GM21528 (cell line): ENCODE data around the gene KIF19.

ENCODE experiments used
- ATAC-seq: cut with Tn5 transposase; IDR thresholded peaks from one replicate; pipeline ENCODE4 v1.9.1; 2021; ENCODE audit warnings: mild to moderate bottlenecking, moderate library complexity; ENCODE audit not compliant: unreplicated experiment, low FRiP score

KIF19 gene

DNA sequence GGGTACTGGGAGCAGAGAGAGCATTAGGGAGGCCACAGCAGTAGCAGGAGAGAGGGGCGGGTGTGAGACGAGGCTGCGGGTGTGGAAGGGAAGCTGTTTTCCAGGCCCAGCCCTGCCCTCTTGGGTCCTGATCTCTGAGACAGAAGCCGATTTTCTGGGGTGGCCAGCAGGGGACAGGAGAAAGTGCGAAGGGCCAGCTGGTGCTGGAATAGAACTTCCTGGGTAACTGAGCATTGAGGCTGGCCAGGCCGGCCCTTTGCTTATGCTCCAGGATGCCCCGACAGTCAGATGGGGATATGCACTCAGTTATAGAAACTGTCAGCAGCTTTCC is 34.8 kb downstream of the KIF19 start:
- no peak for ATAC-seq

DNA sequence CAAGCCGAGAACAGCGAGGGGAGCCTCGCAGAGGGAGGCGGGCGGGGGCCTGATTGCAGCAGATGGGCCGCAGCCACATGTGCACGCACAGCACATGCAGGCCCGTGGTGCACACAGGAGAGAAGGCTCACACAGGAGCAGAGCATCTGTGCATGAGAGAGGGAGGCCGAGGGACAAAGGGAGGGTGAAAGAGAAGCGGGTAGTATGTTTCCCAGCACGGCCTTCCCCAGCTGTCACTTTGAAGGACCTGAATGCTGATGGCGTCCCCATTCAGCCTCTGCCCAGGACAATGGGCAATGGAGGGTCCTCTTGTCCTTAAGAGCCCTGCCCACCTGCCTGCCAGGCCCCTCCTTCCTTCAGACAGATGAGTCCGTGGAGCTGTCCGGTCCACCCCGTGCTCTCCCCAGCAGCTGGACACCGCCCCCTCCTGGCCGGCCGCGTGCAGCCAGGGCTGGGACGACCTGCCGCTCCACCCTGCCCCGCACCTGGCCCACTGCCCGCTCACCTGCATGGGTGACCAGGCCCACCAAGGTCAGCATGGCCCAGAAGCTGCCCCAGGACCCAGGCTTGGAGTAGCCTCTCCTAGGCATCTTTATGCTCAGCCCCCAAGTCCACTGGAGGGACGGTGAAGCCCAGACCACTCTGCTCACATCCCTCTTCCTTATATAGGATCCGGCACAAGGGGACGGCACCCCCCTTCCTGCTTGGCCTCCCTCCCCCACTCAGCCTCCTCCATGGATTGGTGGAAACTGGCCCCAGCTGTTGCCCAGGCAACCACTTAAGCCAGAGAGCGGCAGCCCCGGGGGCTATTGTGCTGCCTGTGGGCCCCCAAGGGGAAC is 35.4 kb downstream of the KIF19 start, which contains the start of gene BTBD17:
Gene BTBD17, minus strand, starts transcription at position 639 of the 839 bp plus-strand sequence. Its CDS starts 49 bp downstream, at position 590.
- ATAC-seq, result no peak

DNA sequence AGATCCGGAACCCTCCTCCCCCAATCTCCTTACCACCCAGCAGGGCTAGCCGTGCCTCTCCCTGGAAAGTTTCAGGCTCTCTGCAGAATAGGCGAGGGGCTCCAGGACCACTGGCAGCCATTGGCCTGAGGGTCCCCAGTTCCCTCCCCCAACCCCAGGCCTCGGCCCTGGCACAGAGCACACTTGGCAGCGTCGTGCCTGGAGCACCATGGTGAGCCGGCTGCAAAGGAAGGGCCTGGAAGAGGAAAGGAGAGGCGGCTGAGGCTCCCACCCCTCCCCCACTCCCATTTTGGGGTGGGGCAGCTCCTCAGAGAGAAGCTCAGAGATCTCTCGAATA is 36.0 kb downstream of the KIF19 start:
- ATAC-seq, result no peak

- ATAC-seq, result no peak
Observed at GRCh38 chr17:74362810-74363498, 36.9 kb downstream of the KIF19 start.

- no peak for ATAC-seq
Observed at GRCh38 chr17:74367206-74367605, 41.2 kb downstream of the KIF19 start, which contains the start of gene GPR142. TSS of gene GPR142 (plus strand) at chr17:74367506. CDS start at chr17:74369541, 2,035 bp downstream.

DNA sequence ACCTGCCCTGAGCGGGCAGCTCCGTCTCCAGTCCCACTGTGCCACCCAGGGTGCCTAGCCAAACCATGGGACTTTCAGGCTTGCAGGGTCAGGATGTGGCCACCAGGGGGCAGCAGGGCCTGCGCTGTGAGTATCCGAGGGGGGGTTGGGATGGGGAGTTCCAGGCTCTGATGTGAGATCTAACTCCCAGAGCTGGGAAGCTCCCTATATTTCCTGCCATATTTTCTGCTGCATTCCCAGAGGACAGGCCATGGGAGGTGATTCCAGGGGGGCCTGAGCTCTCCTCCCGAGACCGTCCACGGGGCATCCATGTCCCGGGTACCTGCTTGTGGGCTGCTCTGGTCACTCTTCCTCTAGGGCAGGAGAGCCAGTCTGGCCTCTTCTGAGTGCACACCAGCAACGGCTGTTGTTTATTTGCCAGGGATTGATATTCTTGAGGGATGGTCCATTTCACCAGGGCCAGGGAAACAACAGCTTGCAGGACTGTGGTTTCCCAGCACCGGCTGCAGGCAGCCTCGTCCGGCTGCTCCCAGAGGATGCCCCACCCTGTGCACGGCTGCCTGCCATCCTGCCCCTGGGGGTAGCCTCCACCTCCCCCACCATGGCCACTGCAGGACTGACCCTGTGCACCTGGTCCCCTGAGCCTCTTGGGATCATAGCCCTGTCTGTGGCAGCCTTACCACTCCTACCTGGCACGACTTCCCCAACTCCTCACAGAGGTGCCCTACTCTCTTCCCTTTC is 42.5 kb downstream of the KIF19 start:
- ATAC-seq, result no peak

GRCh38 chr17:74369221-74369620 is 43.2 kb downstream of the KIF19 start:
- ATAC-seq, result no peak

GRCh38 chr17:74369665-74370490 is 43.9 kb downstream of the KIF19 start:
- no peak for ATAC-seq

DNA sequence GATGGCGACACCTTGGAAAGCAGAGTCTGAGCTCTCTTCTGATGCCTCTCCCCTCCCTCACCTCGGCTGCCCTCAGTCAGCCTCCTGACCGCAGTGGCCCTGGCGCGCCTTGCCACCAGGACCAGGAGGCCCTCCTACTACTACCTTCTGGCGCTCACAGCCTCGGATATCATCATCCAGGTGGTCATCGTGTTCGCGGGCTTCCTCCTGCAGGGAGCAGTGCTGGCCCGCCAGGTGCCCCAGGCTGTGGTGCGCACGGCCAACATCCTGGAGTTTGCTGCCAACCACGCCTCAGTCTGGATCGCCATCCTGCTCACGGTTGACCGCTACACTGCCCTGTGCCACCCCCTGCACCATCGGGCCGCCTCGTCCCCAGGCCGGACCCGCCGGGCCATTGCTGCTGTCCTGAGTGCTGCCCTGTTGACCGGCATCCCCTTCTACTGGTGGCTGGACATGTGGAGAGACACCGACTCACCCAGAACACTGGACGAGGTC is 45.7 kb downstream of the KIF19 start:
- no peak for ATAC-seq

GRCh38 chr17:74372426-74372825 is 46.4 kb downstream of the KIF19 start:
- ATAC-seq, result no peak

DNA sequence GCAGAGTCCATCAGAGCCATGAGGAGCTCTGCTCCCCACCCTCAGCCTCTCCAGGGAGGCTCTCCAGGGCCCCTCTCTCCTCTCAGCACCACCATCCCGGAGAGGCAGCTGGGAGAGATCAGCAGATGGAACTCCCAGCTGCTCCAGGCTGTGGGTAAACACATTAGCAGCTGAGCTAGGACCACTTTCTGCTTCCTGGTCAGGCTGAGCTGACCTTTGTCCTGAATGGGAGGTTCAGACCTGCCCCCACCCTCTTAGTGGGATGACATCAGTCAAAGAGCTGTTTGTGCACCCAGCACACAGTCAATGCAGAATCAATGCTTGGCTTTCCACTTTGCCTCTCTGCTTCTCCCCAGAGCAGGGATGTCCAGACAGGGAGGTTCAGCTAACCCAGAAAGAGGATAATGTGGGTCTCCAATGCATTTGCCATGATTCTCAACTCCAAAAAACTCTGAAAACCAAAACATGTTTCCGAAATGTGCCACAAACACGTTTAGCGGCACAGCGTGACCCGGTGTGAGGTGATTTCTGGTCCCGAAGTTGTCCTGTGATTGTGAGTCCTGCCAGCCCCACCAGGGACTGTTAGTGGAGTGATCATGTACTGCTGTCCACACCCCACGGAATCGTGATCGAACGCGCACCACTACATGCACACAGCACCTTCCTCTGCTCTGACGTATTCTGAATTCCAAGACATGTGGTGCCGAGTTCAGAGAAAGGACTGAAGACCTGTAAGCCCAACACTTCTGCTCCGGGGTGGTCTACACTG is 48.0 kb downstream of the KIF19 start:
- ATAC-seq, result no peak

GRCh38 chr17:74374858-74375257 is 48.8 kb downstream of the KIF19 start:
- ATAC-seq, result no peak

DNA sequence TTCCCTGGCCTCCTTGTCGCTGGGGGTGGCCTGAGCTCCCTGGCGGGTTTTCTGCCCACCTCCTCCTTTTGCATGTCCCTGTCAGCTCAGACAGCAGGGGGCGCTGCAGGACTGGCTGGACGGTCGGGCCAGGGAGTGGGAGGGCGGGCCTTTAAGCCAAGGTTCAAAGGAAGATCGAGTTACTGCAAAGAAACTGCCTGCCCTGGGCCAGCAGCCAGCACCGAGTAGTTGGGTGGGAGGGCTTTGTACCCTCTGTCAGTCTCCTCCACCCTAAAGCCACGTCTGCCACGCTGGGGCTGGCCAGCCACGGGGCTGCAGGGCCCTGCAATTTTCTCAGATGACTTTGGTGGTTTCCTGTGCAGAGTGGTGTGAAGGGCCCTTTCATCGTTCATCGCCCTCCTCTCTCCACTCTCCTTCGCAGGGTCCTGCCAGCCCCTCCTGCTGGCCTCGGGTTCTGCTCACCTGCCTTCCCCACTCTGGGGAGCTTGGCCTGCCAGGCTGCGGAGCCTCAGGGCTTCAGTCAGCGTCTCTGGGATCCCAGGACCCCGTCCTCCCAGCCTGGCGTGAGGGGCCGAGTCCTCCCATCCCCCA is 53.6 kb downstream of the KIF19 start:
- no peak for ATAC-seq

DNA sequence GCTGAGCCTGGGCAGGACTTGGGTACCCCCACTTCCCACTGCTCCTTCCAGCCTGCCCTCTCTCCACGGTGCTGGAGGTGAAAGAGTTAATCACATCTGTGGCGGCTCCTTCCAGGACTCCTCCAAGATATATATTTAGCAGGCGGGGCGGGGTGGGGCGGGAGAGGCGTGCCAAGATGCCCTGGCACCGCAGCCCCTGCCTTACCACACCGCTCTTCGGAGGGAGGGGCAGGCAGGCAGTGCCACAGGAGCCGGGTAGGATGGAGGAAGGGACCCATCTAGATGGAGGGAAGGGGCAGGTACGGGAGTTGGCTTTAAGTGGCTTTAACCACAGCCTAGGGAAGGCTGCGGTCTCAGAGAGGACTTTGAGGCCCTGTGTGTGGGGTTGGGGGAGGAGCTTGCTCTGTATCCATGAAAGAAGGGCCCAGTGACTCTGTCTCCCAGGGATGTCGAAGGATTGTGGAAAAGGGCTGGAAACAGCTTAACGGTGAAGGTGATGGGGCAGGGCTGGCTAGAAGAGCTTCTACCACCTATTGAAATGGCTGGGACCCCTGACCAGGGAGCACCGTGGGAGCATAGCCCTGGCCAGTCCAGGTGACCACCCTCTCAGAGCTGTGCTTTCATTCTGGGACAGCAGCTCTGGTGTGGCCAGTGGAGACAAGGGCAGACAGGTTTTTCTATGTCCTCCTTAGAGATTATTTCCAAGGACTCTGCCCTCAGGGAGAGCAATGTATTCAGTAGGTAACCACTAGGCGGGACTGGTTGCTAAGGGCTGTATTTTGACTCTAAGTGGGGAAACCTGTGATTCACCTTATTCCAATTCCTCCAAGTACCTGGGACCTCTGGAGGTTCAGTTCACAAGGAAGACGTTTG is 54.3 kb downstream of the KIF19 start:
- ATAC-seq, result no peak

DNA sequence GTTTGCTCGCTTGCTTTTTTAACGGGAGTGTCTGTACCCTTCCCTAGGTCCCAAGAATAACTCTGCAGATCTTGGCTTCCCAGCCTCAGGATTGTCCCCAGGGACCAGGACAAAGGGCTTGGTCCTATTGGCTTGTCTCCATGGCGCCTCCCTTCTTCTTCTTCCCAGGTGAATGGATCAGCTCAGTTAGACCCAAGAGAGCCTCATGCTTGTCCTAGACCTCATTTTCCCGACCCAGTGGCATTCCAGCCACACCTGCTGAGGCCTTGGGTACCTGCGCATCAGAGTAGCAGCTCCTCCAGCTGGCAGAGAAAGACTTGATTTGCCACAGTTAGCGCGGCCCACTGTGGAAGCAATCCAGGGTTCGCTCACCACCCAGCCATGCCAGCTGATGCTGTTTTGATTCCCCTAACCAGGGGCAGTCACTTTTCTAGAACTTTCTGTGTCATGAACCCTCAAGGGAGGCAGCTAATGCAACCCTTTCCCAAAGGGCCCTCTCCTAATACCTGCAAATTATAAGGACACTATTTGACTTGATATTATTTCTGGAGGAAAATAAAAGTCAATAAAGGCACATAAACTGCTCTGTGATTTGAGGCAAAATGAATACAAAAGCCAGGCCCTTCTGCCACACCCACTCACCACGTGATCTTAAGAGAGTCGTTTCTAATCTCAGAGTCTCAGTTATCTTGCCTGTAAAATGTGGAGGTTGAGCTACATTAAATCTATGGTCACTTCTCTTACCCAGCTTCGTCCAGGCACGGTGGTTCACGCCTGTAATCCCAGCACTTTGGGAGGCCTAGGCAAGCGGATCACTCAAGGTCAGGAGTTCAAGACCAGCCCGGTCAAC is 55.2 kb downstream of the KIF19 start:
- ATAC-seq, result no peak

DNA sequence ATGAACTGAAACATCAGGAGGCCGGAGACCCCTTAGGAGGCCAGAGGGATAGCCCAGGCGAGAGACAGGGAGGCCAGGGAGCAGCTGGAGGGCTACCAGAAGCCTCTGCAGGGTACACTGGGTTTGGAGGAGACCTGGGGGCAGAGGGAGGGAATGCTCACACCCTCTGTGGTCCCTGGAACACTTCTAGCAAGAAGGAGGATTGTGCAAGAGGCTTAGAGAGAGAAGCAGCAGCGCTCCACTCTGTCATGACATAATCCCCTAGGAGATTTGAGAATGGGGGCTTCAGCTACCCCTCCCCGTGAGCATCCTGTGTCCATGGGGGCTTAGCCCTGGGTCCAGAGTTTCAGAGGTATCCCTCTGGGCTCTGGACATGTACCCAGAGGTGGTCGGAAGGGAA is 57.1 kb downstream of the KIF19 start:
- no peak for ATAC-seq

- ATAC-seq, result no peak
Observed at GRCh38 chr17:74385201-74385600, 59.2 kb downstream of the KIF19 start.
